HG02884 (cell line): Measurements from ENCODE around the gene MKRN2.

ENCODE experiments used
- ATAC-seq: cut with Tn5 transposase; IDR thresholded peaks from one replicate; pipeline ENCODE4 v1.9.1; 2021; ENCODE audit warnings: mild to moderate bottlenecking, moderate library complexity; ENCODE audit not compliant: unreplicated experiment

MKRN2 gene

GRCh38 chr3:12585181-12585580, 28.3 kb downstream of the MKRN2 start:
- no peak for ATAC-seq

DNA sequence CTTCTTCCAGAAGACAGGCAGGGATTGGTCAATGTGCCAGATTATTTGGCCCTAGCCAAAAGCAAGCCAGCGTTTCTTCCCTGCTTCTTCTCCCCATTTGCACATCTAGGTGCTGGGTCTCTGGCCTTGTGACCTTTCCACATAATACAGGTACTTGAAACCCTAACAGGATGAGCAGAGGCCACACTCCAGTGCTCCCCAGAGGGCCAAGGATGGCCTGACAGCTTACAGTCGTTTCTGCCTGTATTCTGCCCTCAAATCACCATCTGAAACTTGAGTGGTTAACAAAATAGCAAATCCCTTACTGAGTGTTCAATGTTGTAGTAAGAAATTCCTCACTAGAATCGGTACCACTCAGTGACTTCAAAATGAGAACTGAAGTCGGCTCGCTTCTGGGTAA, 29.1 kb downstream of the MKRN2 start:
- ATAC-seq = no peak

DNA sequence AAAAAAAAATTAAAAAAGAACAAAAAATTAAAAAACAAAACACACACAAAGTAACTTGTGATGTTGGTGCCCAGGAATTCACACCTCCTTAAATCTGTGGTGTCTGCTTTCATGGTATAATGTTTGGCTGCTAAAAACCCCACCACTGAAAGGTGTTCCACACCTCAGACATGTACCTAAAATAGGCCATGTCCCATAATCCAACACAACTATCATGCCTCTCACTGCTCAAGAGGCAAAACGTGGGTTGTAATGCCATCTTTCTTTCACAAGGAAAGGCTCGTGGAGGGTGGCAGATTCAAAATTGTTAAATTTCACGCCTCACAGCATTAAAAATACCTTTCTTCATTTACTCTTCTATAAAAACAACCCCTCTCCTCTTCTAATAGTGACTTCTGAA, 29.5 kb downstream of the MKRN2 start:
- no peak for ATAC-seq

GRCh38 chr3:12588039-12589009, 31.4 kb downstream of the MKRN2 start:
- no peak for ATAC-seq

- no peak for ATAC-seq
Measured at GRCh38 chr3:12590096-12590495, 33.2 kb downstream of the MKRN2 start.

GRCh38 chr3:12591456-12591855, 34.6 kb downstream of the MKRN2 start:
- ATAC-seq = no peak

- ATAC-seq = no peak
Measured at GRCh38 chr3:12591997-12592715, 35.3 kb downstream of the MKRN2 start.

DNA sequence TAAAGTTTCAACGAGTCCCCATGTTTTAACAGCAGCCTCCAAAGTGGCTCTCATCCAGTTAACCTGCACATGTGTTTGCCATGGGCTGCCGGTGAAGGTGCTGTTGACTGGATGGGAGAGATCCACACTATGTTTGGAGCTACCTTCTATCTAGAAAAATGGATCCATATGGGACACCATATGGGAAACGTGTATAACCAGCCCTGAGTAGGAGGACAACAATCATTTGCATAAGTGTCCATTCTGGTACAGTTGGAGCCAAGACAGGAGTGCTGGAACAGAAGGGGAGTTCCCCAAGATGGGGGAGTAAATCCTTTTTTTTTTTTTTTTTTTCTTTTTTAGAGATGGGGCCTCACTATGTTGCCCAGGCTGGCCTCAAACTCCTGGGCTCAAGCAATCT, 36.6 kb downstream of the MKRN2 start:
- ATAC-seq = no peak

DNA sequence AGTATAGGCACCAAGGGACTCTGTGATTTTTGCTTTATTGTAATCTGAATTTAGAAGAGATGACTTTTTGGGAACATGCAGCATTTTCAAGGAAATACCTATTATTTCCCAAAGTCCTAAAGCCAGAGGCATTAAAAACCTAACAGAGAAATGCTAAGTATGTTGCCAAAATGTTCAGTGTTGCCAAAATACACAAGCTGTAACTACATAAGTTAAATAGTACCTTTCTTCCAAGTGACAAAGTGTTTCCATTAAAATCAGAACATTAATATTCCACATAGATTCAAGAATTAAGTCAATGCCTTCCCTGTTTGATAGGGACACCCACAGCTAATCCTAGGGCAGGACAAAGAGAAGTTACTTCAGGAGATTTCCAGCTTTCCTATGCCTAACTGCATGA, 42.0 kb downstream of the MKRN2 start:
- ATAC-seq = no peak

- ATAC-seq = no peak
Measured at GRCh38 chr3:12601072-12601471, 44.2 kb downstream of the MKRN2 start.

GRCh38 chr3:12603969-12604368, 47.1 kb downstream of the MKRN2 start:
- ATAC-seq = no peak

GRCh38 chr3:12608376-12608775, 51.5 kb downstream of the MKRN2 start:
- no peak for ATAC-seq

GRCh38 chr3:12611117-12611516, 54.2 kb downstream of the MKRN2 start:
- no peak for ATAC-seq

DNA sequence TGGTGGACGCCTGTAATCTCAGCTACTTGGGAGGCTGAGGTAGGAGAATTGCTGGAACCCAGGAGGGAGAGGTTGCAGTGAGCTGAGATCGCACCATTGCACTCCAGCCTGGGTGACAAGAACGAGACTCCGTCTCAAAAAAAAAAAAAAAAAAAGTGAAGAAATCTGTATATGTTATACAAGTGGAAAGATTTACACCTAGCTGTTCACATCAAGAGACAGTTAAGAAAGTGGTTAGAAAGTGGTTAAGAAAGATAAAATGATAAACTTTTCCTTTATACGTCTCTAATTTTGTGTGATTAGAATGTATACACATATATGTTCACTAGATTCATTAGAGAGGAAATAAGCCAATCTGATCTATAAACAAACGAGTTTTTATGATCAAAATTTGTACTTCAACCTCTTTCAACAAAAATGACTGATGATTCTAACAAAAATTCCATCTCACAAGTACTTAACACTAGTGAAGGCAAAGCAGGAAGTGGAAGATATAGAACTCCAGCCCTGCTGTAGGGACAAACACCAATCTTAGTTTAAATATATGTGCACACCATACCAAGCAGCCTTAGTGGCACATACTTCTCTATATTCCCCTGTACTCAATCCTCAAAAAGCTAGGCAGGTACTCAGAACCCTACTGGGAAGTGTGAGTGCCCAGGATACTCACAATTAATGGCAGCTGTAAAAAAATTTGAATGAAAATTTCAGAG, 55.8 kb downstream of the MKRN2 start:
- ATAC-seq = no peak

DNA sequence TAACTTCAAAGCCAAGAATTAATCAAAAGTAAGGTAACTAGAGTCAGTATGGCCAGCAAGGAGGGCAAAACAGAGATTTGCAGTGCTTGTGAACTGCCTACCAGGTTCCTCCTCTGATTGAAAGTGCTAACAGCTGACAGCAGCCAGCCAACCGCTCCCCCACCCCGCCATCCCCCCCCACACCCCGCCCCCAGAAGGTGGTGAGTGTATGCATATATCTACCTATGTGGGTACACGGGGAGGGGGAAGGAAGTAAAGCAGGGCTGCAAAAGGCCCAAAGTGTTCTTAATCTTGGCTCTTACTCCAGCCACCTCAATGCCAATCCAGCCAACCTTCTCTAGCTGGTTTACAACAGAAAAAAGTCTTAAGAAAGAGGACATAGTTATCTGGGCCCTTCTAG, 56.4 kb downstream of the MKRN2 start:
- no peak for ATAC-seq

GRCh38 chr3:12615266-12615665, 58.4 kb downstream of the MKRN2 start:
- no peak for ATAC-seq

- ATAC-seq = no peak
Measured at GRCh38 chr3:12618426-12618825, 61.5 kb downstream of the MKRN2 start.

- no peak for ATAC-seq
Measured at GRCh38 chr3:12620305-12620704, 63.4 kb downstream of the MKRN2 start.

DNA sequence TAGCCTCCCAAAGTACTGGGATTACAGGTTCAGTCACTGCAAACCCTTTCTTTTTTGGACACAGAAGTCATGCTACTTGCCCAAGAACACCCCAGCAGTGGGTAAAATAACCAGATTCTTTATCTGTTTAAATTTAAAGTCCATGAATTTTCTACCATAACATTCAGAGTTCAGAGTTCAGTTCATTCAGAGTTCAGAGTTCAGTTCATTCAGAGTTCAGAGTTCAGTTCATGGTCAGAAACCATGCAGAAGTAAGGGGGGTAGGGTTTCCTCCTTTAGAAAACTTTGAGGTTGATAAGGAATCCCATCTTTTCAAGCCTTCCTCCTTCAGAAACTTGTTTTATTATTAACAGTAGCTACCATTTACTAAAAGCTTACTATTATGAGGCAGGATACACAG, 63.8 kb downstream of the MKRN2 start:
- no peak for ATAC-seq

GRCh38 chr3:12622335-12622734, 65.4 kb downstream of the MKRN2 start:
- ATAC-seq = no peak

- no peak for ATAC-seq
Measured at GRCh38 chr3:12624056-12624455, 67.2 kb downstream of the MKRN2 start.
